HG02588 (cell line): ENCODE data around the gene BPIFB2.

Experiments
- ATAC-seq: cut with Tn5 transposase; IDR thresholded peaks from one replicate; pipeline ENCODE4 v1.9.1; 2021; ENCODE audit warnings: mild to moderate bottlenecking, moderate library complexity; ENCODE audit not compliant: unreplicated experiment

The BPIFB2 gene

GRCh38 chr20:32984196-32984595, 23.3 kb upstream of the BPIFB2 start:
- no peak for ATAC-seq

GRCh38 chr20:32984631-32985354, 22.7 kb upstream of the BPIFB2 start:
- ATAC-seq, result no peak

- ATAC-seq, result no peak
Measured at GRCh38 chr20:32985596-32985995, 21.9 kb upstream of the BPIFB2 start.

GRCh38 chr20:32986331-32986966, 21.1 kb upstream of the BPIFB2 start:
- no peak for ATAC-seq

- no peak for ATAC-seq
Measured at GRCh38 chr20:32987044-32987825, 20.3 kb upstream of the BPIFB2 start.

GRCh38 chr20:32988008-32988407, 19.5 kb upstream of the BPIFB2 start:
- ATAC-seq, result no peak

GRCh38 chr20:32989507-32990283, 17.8 kb upstream of the BPIFB2 start:
- ATAC-seq, result no peak

- ATAC-seq, result no peak
Measured at GRCh38 chr20:32990426-32990825, 17.1 kb upstream of the BPIFB2 start.

GRCh38 chr20:32991383-32991782, 16.1 kb upstream of the BPIFB2 start:
- ATAC-seq, result no peak

- no peak for ATAC-seq
Measured at GRCh38 chr20:32991792-32992641, 15.5 kb upstream of the BPIFB2 start.

- ATAC-seq, result no peak
Measured at GRCh38 chr20:32993496-32994050, 13.9 kb upstream of the BPIFB2 start.

GRCh38 chr20:32995802-32996201, 11.7 kb upstream of the BPIFB2 start:
- ATAC-seq, result no peak

GRCh38 chr20:32997431-32997830, 10.1 kb upstream of the BPIFB2 start:
- ATAC-seq, result no peak

- ATAC-seq, result no peak
Measured at GRCh38 chr20:32999603-33000250, 7.8 kb upstream of the BPIFB2 start.

GRCh38 chr20:33000802-33001466, 6.6 kb upstream of the BPIFB2 start:
- ATAC-seq, result no peak

GRCh38 chr20:33002087-33002808, 5.3 kb upstream of the BPIFB2 start:
- no peak for ATAC-seq

- no peak for ATAC-seq
Measured at GRCh38 chr20:33004141-33004751, 3.3 kb upstream of the BPIFB2 start, which contains the start of gene SUN5. SUN5 (minus strand) TSS chr20:33004433; CDS start chr20:33004340, 93 bp downstream.

- ATAC-seq, result no peak
Measured at GRCh38 chr20:33005132-33005566, 2.4 kb upstream of the BPIFB2 start.
